H54 (cell line): ENCODE data around the gene CTXN1.
A peak's percentile ranks its signal among the peaks of the same experiment; 100 is the strongest.
"Not testable (repeated sequence)": the region's sequence is repeated elsewhere in the genome, so short reads cannot be mapped to it uniquely, and the experiment has no call there.

Source experiments
- DNase-seq: peaks from one replicate; pipeline ENCODE4 v3.0.0; 2011; ENCODE audit warnings: low spot score, mixed read lengths; ENCODE audit not compliant: insufficient read length
- FAIRE-seq: peaks from 3 replicates; lab custom pipeline; 2011; peaks lifted over from hg19 to GRCh38; lab: Jason Lieb, UNC
- POLR2A ChIP-seq: IDR thresholded peaks from 2 replicates; pipeline ENCODE4 v1.6.1; 2011; ENCODE audit warnings: low read depth, mild to moderate bottlenecking, low read length

The CTXN1 gene

GRCh38 chr19:7934766-7935165, 8.8 kb upstream of the CTXN1 start:
- FAIRE-seq (no peak), DNase-seq (no peak)
- no peak for TF ChIP-seq POLR2A

GRCh38 chr19:7933828-7934725, 8.1 kb upstream of the CTXN1 start:
- TF ChIP-seq POLR2A: no peak
- FAIRE-seq: no peak
- DNase-seq: no peak

- TF ChIP-seq POLR2A: no peak
- DNase-seq (no peak), FAIRE-seq (no peak)
Observed at GRCh38 chr19:7933411-7933810, 7.5 kb upstream of the CTXN1 start.

GRCh38 chr19:7932930-7933300, 7.0 kb upstream of the CTXN1 start:
- FAIRE-seq (no peak), DNase-seq (no peak)
- TF ChIP-seq POLR2A: no peak

- no peak for TF ChIP-seq POLR2A
- DNase-seq (no peak), FAIRE-seq (no peak)
Observed at GRCh38 chr19:7932276-7932929, 6.5 kb upstream of the CTXN1 start.

- DNase-seq (no peak), FAIRE-seq (no peak)
- no peak for TF ChIP-seq POLR2A
Observed at GRCh38 chr19:7931221-7932061, 5.5 kb upstream of the CTXN1 start.

GRCh38 chr19:7930765-7931164, 4.8 kb upstream of the CTXN1 start:
- DNase-seq: no peak
- no peak for TF ChIP-seq POLR2A
- no peak for FAIRE-seq

- DNase-seq, FAIRE-seq: not testable (repeated sequence)
Observed at GRCh38 chr19:7930030-7930429, 4.1 kb upstream of the CTXN1 start.

- FAIRE-seq (no peak), DNase-seq (peak; percentile 69)
- TF ChIP-seq POLR2A: no peak
Observed at GRCh38 chr19:7928741-7929701, 3.1 kb upstream of the CTXN1 start.

- no peak for DNase-seq
- TF ChIP-seq POLR2A: no peak
- no peak for FAIRE-seq
Observed at GRCh38 chr19:7928334-7928706, 2.4 kb upstream of the CTXN1 start.

- TF ChIP-seq POLR2A: no peak
- DNase-seq (no peak), FAIRE-seq (no peak)
Observed at GRCh38 chr19:7927605-7928333, 1.8 kb upstream of the CTXN1 start.
